SK-N-SH (cell line): ENCODE data around the gene TOM1L2. TPM values are rescaled to one million over a fixed set of nuclear protein-coding genes. Genes with fewer than 3 reads are reported as not detected.
A peak's percentile ranks its signal among the peaks of the same experiment; 100 is the strongest.

ENCODE experiments used
- CTCF ChIA-PET: fragments of 300-600, 350-600 bp; formaldehyde crosslinking; extraction: SDS; loops from one replicate; lab custom pipeline; 2021; lab: Yijun Ruan, JAX
- POLR2A ChIA-PET: fragments of 350-600 bp; sonication (Branson Sonifier 250); formaldehyde crosslinking; extraction: SDS; loops from one replicate; lab custom pipeline; 2020; ENCODE audit warnings: antibody characterized with exemption, inconsistent platforms; lab: Yijun Ruan, JAX
- DNase-seq: peaks from one replicate; pipeline ENCODE4 v3.0.0; 2012
- H2AFZ ChIP-seq: fragments of 200-600 bp; sonication (generic); 2 replicates; pipeline ENCODE4 v1.8.1; 2016; ENCODE audit warnings: antibody characterized with exemption, mild to moderate bottlenecking, low read depth
- H3F3A ChIP-seq: fragments of 200-600 bp; sonication (generic); replicated peaks from 2 replicates; pipeline ENCODE3; 2016; ENCODE audit warnings: antibody characterized with exemption, mild to moderate bottlenecking; ENCODE audit not compliant: insufficient read depth
- H3K27ac ChIP-seq, 2 experiments: fragments of 200-500 bp in 1 of 2; fragments of 200-600 bp in 1 of 2; sonication (Bioruptor generic) in 1 of 2; sonication (generic), shearing (Covaris generic) in 1 of 2; 2 replicates each; pipeline versions ENCODE4 v1.5.1 to v1.6.1; 2014 to 2016; ENCODE audit warnings: low read depth in 2 of 2, inconsistent platforms in 1 of 2, low read length in 1 of 2, mild to moderate bottlenecking in 1 of 2, mixed read lengths in 1 of 2
- H3K27me3 ChIP-seq: fragments of 200-600 bp; sonication (generic), shearing (Covaris generic); 2 replicates; pipeline ENCODE4 v1.6.1; 2016; ENCODE audit warnings: mixed run types; ENCODE audit not compliant: insufficient read depth
- H3K36me3 ChIP-seq, 2 experiments: fragments of 200-500 bp in 1 of 2; fragments of 200-600 bp in 1 of 2; sonication (Bioruptor generic) in 1 of 2; sonication (generic) in 1 of 2; replicated peaks in 1 of 2; 2 replicates each; pipeline versions ENCODE3 to v1.5.1; 2014 to 2016; ENCODE audit warnings: low read length in 1 of 2, mild to moderate bottlenecking in 1 of 2; ENCODE audit not compliant: insufficient read depth in 2 of 2, control insufficient read depth in 1 of 2
- H3K4me1 ChIP-seq, 2 experiments: fragments of 200-500 bp in 1 of 2; fragments of 200-600 bp in 1 of 2; sonication (Bioruptor generic) in 1 of 2; sonication (generic), shearing (Covaris generic) in 1 of 2; 2 replicates each; pipeline versions ENCODE4 v1.5.1 to v1.6.1; 2014 to 2016; ENCODE audit warnings: low read depth in 1 of 2, low read length in 1 of 2, mixed run types in 1 of 2; ENCODE audit not compliant: insufficient read depth in 2 of 2, control insufficient read depth in 1 of 2
- H3K4me2 ChIP-seq: fragments of 200-600 bp; sonication (generic), shearing (Covaris generic); 2 replicates; pipeline ENCODE4 v1.6.1; 2017; ENCODE audit warnings: mixed run types
- H3K4me3 ChIP-seq, 2 experiments: fragments of 200-500 bp in 1 of 2; fragments of 200-600 bp in 1 of 2; sonication (Bioruptor generic) in 1 of 2; sonication (generic), shearing (Covaris generic) in 1 of 2; 2 replicates each; pipeline versions ENCODE4 v1.5.1 to v1.8.1; 2014 to 2016; ENCODE audit warnings: low read depth in 2 of 2, inconsistent platforms in 1 of 2, low read length in 1 of 2, mild to moderate bottlenecking in 1 of 2, mixed read lengths in 1 of 2, moderate library complexity in 1 of 2
- H3K79me2 ChIP-seq: fragments of 200-600 bp; sonication (generic); 2 replicates; pipeline ENCODE4 v1.8.1; 2017; ENCODE audit warnings: mild to moderate bottlenecking; ENCODE audit not compliant: insufficient read depth
- H3K9ac ChIP-seq: fragments of 200-600 bp; sonication (generic); 2 replicates; pipeline ENCODE4 v1.6.1; 2017; ENCODE audit warnings: mixed run types
- H3K9me2 ChIP-seq: fragments of 200-600 bp; sonication (generic); 2 replicates; pipeline ENCODE4 v1.6.1; 2017; ENCODE audit warnings: mixed run types
- H3K9me3 ChIP-seq: fragments of 200-600 bp; sonication (generic); 2 replicates; pipeline ENCODE4 v1.6.1; 2017; ENCODE audit warnings: mixed run types, mild to moderate bottlenecking, moderate library complexity
- H4K20me1 ChIP-seq: fragments of 200-600 bp; sonication (generic); 2 replicates; pipeline ENCODE4 v1.6.1; 2017; ENCODE audit warnings: mild to moderate bottlenecking, mixed run types; ENCODE audit not compliant: insufficient read depth
- CTCF ChIP-seq: fragments of 200-600 bp; sonication (generic); IDR thresholded peaks from 2 replicates; pipeline ENCODE4 v1.6.1; 2017; ENCODE audit warnings: antibody characterized with exemption, mild to moderate bottlenecking, moderate library complexity
- EP300 ChIP-seq, 2 experiments: IDR thresholded peaks; 2 replicates each; pipeline versions ENCODE4 v1.4.0 to v1.6.1; 2012; ENCODE audit warnings: borderline replicate concordance in 1 of 2, low read depth in 1 of 2, low read length in 1 of 2
- MEF2A ChIP-seq: IDR thresholded peaks from 2 replicates; pipeline ENCODE4 v1.4.0; 2012; ENCODE audit warnings: low read depth, borderline replicate concordance
- MXI1 ChIP-seq: IDR thresholded peaks from 2 replicates; pipeline ENCODE4 v1.6.1; 2012; ENCODE audit warnings: mild to moderate bottlenecking, low read depth, low read length, improper control_type of control experiment
- NFIC ChIP-seq: IDR thresholded peaks from 2 replicates; pipeline ENCODE4 v1.4.0; 2012; ENCODE audit warnings: borderline replicate concordance
- NRF1 ChIP-seq: IDR thresholded peaks from 2 replicates; pipeline ENCODE4 v1.6.1; 2012; ENCODE audit warnings: low read depth, mild to moderate bottlenecking, low read length
- POLR2AphosphoS5 ChIP-seq: IDR thresholded peaks from 2 replicates; pipeline ENCODE4 v1.6.1; 2012; ENCODE audit warnings: low read depth, low read length
- SMC3 ChIP-seq: IDR thresholded peaks from 2 replicates; pipeline ENCODE4 v1.6.1; 2012; ENCODE audit warnings: low read depth, low read length, improper control_type of control experiment
- TCF12 ChIP-seq: IDR thresholded peaks from 2 replicates; pipeline ENCODE4 v1.4.0; 2012
- YY1 ChIP-seq: IDR thresholded peaks from 2 replicates; pipeline ENCODE4 v1.4.0; 2012; ENCODE audit warnings: low read depth, mild to moderate bottlenecking
- WGBS: methylation state at CpG from one replicate; pipeline ENCODE4 v1.1.6; 2017; ENCODE audit warnings: low lambda C conversion rate; 5-methylcytosine and 5-hydroxymethylcytosine counted together
- polyA plus RNA-seq, 3 experiments: library from polyadenylated mRNA; depleted of rRNA; stranded (reverse); fragments of >200 nt; gene quantifications; 2 replicates each; pipeline ENCODE4 v1.2.3, GENCODE V29; 2012
- TF ChIP-seq, protein P1 (sequence below): IDR thresholded peaks from 2 replicates; pipeline ENCODE4 v1.4.0; 2012; ENCODE audit warnings: low read depth, borderline replicate concordance

Gene TOM1L2
- polyA plus RNA-seq, 1 of the 3 experiments (the other 2 are of a cell fraction) = 85.4 TPM

DNA sequence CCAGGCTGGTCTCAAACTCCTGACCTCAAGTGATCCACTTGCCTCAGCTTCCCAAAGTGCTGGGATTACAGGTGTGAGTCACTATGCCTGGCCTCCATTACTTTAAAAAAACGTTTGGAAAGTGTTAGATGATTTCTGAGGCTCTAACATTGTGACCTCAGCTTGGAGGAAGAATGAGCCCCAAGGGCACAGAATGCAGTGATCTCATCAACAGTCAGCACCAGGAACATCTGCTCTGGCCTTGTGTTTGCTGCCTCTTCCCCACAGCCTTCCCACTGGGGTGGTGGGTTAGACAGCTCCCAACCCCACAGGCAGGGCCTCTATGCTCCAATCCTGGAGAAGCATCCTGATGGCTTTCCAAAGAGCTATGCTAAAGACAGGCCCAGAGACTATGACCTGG, 97.7 kb downstream of the TOM1L2 start:
- H3K36me3 ChIP-seq = peaks cover 19 to 65% of the 10 kb centered on the region in 2 experiments
- WGBS = 0% methylated on average over 1 of the region's 1 CpG
- H3K27me3 ChIP-seq = no peaks in the 10 kb centered on the region
- CTCF ChIA-PET = interaction anchor here (1.1 to 5.0 kb wide), 4 partner anchors 14 to 62 kb away, joined by 3 to 37 read pairs (median 14); no protein-coding TSS in a partner anchor
- POLR2A ChIA-PET = no interaction called here
- H3K4me3 ChIP-seq = no peak overlapping the region
- H3K9me2 ChIP-seq = no peaks in the 10 kb centered on the region
- DNase-seq = no peak
- H3F3A ChIP-seq = peaks cover 28% of the 10 kb centered on the region
- peaks cover 7% of the 10 kb centered on the region for H4K20me1 ChIP-seq
- no peak overlapping the region for H3K9ac ChIP-seq
- H2AFZ ChIP-seq = no peak overlapping the region
- H3K9me3 ChIP-seq = no peaks in the 10 kb centered on the region
- H3K27ac ChIP-seq = no peak overlapping the region; a peak in 1 of 4 replicates
- H3K4me1 ChIP-seq = peaks cover 15 to 62% of the 10 kb centered on the region in 2 experiments
- H3K4me2 ChIP-seq = no peak overlapping the region
- no peaks in the 10 kb centered on the region for H3K79me2 ChIP-seq
- TF ChIP-seq EP300 (IDR thresholded peaks at IDR 0.05; ENCODE audit: borderline replicate concordance in 1 of 2, low read depth in 1 of 2, low read length in 1 of 2) (no peak), SMC3 (no peak), TCF12 (peak; percentile 52; the same call in 1 of the 2 replicates), YY1 (no peak)

- CTCF ChIA-PET = interaction anchor here (1.1 to 5.0 kb wide), 6 partner anchors 10 to 61 kb away, joined by 3 to 37 read pairs (median 4); no protein-coding TSS in a partner anchor
- H3K27me3 ChIP-seq = no peaks in the 10 kb centered on the region
Observed at GRCh38 chr17:17873450-17873991, 98.7 kb downstream of the TOM1L2 start.

More at GRCh38 chr17:17873450-17873991, 98.7 kb downstream of the TOM1L2 start:
- peaks cover 14 to 63% of the 10 kb centered on the region in 2 experiments for H3K4me1 ChIP-seq
- peaks cover 7% of the 10 kb centered on the region for H4K20me1 ChIP-seq
- H2AFZ ChIP-seq = no peak overlapping the region
- H3K9ac ChIP-seq = no peak overlapping the region
- H3K9me2 ChIP-seq = no peaks in the 10 kb centered on the region
- no peak for TF ChIP-seq CTCF
- TF ChIP-seq MXI1 = no peak
- no peak for TF ChIP-seq MEF2A
- TF ChIP-seq NFIC = no peak
- TF ChIP-seq NRF1 = no peak
- TF ChIP-seq POLR2AphosphoS5 = no peak
- TF ChIP-seq, protein P1, sequence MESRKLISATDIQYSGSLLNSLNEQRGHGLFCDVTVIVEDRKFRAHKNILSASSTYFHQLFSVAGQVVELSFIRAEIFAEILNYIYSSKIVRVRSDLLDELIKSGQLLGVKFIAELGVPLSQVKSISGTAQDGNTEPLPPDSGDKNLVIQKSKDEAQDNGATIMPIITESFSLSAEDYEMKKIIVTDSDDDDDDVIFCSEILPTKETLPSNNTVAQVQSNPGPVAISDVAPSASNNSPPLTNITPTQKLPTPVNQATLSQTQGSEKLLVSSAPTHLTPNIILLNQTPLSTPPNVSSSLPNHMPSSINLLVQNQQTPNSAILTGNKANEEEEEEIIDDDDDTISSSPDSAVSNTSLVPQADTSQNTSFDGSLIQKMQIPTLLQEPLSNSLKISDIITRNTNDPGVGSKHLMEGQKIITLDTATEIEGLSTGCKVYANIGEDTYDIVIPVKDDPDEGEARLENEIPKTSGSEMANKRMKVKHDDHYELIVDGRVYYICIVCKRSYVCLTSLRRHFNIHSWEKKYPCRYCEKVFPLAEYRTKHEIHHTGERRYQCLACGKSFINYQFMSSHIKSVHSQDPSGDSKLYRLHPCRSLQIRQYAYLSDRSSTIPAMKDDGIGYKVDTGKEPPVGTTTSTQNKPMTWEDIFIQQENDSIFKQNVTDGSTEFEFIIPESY = no peak
- WGBS = 92% methylated on average over 6 of the region's 8 CpGs
- H3K4me2 ChIP-seq = no peak overlapping the region
- no peak for DNase-seq
- peaks cover 20% of the 10 kb centered on the region for H3F3A ChIP-seq
- peak overlapping the region in 1 of 2 experiments; percentile 17; a peak in 1 of 4 replicates for H3K27ac ChIP-seq
- H3K36me3 ChIP-seq = peaks cover 15 to 64% of the 10 kb centered on the region in 2 experiments
- POLR2A ChIA-PET = interaction anchor here (0.6 kb wide), 1 partner anchor 307 kb away, joined by 3 read pairs; no protein-coding TSS in a partner anchor
- H3K9me3 ChIP-seq = no peaks in the 10 kb centered on the region
- no peak overlapping the region for H3K4me3 ChIP-seq
- H3K79me2 ChIP-seq = no peaks in the 10 kb centered on the region
